NCI-H460 (cell line): ENCODE results near the gene DLD. TPM values are rescaled to one million over a fixed set of nuclear protein-coding genes. Genes with fewer than 3 reads are reported as not detected.
"Not testable (repeated sequence)": the region's sequence is repeated elsewhere in the genome, so short reads cannot be mapped to it uniquely, and the experiment has no call there.

Experiments used
- DNase-seq: peaks from one replicate; pipeline ENCODE4 v3.0.0-alpha.2; 2016; ENCODE audit warnings: low read depth; ENCODE audit errors: extremely low read depth
- total RNA-seq: library from RNA; depleted of rRNA; stranded (reverse); fragments of >200 nt; shearing (Covaris generic); gene quantifications from 2 replicates; pipeline ENCODE4 v1.2.3, GENCODE V29; 2014

The DLD gene
- total RNA-seq, 1 experiment from 2014 or later: 145 TPM

DNA sequence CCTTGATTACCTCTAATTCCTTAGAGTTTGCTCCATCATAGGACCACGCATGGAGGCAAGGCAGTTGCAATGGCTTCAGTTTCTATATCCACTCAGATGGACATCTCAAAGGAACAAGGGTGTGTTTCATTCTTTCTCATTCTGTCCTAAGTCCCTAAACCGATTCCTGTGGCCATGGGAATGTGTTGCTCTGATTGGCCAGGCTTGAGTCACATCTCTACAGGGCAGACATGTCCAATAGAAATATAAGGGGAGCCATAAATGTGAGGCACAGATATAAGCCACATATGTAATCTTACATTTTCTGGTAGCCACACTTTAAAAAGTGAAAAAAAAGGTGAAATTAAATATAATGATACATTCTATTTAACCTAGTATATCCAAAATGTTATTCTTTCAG, 16.9 kb upstream of the DLD start:
- DNase-seq: no peak

DNA sequence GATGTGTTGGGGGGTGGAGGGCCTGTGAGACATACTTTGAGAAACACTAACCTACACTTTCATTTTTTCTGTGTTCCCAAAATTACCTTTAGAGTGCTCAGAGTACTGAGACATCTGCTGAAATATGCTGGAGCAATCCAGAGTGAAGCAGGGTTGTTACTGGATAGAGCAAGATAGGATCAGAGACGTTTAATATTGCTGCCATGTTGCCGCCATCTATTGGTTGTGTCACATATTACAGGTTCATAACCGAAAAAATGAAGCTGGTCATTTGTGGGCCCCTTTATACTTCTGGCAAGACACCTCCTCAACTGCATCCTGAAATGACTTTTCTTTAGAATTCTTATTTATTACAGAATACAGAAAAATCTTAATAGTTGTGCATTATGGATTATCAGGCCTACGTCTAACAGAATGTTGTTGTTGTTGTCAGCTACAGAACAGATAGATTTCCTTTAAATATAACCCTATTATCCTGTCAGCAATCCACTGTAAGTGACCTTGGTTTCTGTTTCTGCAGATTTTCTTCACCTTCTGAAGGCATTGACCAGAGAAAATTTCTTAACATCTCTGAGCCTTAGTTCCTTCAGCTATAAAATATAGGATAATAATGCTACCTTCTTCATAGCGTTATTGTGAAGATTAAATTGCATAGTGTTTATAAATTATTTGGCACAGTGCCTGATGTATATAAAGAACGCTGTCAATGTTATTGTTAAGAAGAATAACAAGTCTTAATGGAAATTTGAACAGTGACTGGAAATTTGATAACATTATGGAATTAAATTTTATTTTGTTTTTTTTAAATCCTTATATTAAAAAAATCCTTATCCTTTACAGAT, 16.2 kb upstream of the DLD start:
- DNase-seq: peak; percentile 58

DNA sequence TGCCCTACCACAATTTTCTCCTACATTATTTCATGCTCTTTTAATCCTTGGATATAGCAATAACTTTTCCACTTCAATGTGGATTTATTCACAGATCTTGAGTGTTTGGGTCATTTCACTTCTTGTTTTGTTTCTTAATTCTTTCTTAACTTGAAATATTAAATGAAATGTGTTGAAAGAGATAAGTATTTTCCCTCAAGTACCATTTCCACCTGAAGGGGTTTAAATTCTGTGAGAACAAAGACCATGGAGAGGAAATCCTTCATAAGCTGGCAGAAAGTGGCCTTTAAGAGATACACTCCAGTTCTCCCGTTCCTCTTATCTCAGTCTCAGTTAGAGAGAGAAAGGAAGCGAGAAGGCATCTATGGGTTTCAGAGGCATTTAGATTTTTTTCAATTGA, 14.1 kb upstream of the DLD start:
- no peak for DNase-seq

GRCh38 chr7:107877731-107878382, 13.1 kb upstream of the DLD start:
- no peak for DNase-seq

DNA sequence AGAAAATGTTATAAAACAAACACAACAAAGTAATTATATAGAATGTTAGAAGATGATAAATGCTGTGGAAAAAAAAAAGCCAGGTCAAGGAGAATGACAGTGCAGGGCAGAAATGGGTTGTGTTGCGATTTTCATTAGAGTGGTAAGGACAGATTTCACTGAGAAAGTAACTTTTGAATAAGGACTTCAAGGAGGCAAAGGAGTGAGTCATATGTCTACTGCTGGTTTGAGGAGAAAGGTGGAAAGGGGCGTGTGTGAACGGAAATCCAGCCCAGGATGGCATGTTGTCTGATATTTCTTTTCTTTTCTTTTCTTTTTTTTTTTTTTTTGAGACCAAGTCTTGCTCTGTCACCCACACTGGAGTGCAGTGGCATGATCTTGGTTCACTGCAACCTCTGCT, 12.3 kb upstream of the DLD start:
- DNase-seq: no peak

GRCh38 chr7:107879400-107880035, 11.5 kb upstream of the DLD start:
- DNase-seq: peak; percentile 58

- no peak for DNase-seq
These were observed 8.2 kb upstream of the DLD start for GRCh38 chr7:107882766-107883165.

- DNase-seq: no peak
These were observed 6.7 kb upstream of the DLD start for GRCh38 chr7:107884066-107884818.

- not testable (repeated sequence) for DNase-seq
These were observed 3.2 kb upstream of the DLD start for GRCh38 chr7:107887827-107888226.

DNA sequence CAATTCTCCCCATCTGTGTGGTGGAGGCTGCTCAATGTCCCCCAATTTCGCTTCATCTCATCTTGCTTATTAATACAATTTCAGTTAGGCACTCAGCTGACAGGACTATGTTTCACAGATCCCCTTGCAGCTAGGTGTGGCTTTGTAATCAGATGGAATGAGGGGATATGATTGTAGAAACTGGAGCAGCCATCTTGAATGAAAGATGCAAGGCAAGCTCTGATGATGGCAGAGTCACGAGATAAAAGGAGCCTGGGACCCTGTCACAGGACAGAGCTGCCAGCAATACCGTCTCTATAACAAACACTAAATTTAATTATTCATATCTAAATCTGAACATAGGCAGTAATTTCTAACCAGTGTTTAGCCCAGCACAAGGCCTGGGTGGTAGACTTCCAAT, 991 bp upstream of the DLD start:
- DNase-seq: no peak

DNA sequence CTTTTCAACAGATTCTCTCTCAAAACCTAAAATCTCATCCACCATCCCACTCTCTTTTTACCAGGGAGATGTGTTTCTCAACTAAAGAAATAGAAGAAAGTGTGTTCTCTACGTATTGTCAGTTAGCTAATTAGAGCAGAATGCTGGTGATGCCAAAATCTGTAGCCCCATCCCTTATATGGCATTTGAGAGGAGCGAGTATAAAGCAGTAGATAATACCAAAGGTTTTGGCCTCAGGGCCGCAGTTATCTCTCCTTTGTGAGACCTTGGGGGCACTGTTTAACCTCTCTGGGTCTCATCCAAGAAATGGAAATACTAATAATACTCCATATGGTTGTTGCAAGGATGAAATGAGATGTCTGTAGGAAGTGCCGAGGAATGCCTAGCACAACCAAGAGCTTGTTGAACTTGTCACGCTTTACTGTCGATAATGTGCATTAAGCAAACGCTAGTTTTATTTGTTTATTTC, 456 bp upstream of the DLD start:
- DNase-seq: no peak

DNA sequence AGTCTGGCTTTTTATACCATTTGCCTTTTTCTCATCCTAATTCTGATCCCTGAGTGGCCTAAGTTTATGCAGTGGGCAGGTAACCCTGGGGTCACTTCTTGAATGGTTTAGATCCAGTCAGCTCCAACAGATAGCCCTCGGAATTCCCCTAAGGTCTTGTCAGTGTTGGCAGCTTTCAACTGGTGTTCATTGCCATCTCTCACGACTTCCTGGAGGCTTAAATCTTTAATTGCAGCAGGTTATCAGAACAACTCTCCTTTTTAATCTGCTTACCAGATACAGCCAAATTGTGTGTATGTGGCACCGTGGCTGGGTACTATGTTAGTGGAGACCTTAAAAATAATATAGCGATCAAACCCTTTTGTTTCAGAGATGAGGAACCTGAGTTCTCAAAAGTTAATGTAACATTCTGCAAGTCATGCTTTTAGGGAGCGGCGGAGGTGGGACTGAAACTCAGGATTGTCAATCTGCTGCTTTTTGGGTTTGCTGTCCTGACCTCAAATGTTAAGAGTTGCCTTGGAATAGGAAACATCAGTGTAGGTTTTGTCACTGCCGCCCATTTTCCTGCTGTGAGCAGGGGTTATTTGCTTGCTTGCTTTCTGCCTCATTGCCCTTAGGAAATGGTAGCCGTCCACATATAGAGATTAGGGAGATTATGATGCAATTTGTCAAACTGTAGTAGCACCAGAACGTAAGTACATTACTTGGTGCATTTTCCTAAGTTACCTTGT, 818 bp downstream of the DLD start:
- DNase-seq: no peak

GRCh38 chr7:107892367-107892741, 1.4 kb downstream of the DLD start:
- not testable (repeated sequence) for DNase-seq

DNA sequence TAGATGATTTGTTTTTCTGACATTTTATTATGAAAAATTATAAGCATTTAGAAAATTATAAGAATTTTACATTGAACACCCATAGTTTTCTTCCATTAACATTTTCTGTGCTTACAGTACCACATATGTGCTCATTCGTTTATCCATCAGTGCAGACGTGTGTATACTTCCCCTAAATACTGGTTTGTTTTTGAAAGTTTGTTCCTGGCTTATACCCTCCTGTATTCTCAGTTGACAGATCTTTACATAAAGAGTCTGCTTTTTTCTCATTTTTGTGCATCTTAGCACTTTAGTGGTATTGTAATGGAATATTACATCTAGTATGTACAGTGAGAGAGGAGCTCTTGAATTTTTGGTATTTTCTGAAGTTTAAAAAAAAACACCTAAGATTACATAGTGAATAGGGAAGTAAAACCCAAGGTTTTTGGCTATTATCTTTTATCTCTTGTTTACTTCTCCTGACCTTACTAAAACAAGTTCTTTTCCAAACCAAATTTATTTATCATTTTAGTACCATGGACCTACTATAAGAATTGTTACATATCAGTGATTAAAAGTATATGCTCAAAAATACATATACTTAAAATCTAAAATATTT, 8.1 kb downstream of the DLD start:
- DNase-seq: no peak

- DNase-seq: no peak
These were observed 9.6 kb downstream of the DLD start for GRCh38 chr7:107900496-107901015.

GRCh38 chr7:107902381-107902780, 11.4 kb downstream of the DLD start:
- DNase-seq: no peak

DNA sequence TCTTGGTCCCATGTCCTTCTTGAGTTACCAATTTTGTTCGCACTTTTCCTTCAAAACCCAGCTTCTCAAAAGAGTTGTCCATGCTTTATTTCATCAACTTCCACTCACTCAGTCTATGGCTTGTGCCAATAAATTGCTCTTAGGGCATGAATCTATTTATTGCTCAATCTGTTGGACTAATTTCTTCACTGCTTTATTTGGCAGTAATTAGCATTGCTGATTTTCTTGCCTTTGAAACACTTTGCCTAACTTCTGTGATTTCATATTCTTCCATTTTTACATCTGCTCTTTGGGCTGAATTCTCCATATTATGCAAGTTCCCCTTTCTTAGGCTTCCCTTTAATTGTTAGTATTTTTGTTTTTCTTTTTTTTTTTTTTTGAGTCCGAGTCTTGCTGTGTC, 16.8 kb downstream of the DLD start:
- DNase-seq: no peak

DNA sequence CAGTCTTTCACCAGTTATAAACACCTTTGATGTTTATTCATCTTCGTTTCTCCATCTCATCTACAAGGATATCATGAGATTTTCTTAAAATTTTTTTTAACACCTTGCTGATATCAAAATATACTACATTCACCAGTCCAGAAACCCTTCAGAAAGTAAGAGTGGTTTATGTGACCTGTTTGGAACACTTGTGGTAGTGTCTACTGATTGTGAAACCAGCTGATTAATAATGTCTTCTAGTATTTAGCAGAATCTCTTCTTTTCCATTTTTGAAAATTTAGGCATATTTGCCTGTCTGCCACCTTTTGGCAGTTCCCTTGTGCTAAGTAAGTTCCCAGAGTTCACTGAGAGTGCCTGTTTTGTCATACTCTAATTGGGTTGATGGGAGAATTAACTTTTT, 18.5 kb downstream of the DLD start:
- no peak for DNase-seq

DNA sequence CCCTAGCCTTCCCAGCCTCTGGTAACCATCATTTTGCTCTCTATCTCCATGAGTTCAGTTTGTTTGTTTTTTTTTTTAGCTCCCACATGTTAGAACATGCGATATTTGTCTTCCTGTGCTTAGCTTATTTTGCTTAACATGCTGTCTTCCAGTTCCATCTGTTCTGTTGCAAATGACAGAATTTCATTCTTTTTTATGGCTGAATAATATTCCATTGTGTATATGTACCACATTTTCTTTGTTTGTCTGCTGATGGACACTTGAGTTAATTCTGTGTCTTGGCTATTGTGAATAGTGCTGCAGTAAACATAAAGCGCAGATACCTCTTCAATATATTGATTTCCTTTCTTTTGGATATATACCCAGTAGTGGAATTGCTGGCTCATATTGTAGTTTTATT, 21.0 kb downstream of the DLD start:
- no peak for DNase-seq

- peak; percentile 53 for DNase-seq
These were observed 22.9 kb downstream of the DLD start for GRCh38 chr7:107913851-107914250.
